HEK293T (cell line): ENCODE data around the gene PRKD2.

Source experiments
- ARNT ChIP-seq: fragments of 450-650 bp; IDR thresholded peaks from 2 replicates; pipeline ENCODE4 v1.6.1; 2017; ENCODE audit warnings: mild to moderate bottlenecking
- FOXK2 ChIP-seq: fragments of 450-650 bp; IDR thresholded peaks from 2 replicates; pipeline ENCODE4 v1.6.1; 2016; ENCODE audit warnings: mild to moderate bottlenecking
- SP1 ChIP-seq: fragments of 450-650 bp; IDR thresholded peaks from 2 replicates; pipeline ENCODE4 v1.6.1; 2017

GRCh38 chr19:46696052-46696451, 20.9 kb downstream of the PRKD2 start:
- no peak for TF ChIP-seq SP1
- no peak for TF ChIP-seq FOXK2
- TF ChIP-seq ARNT: no peak
